IMR-90 (cell line): Measurements from ENCODE around the gene FLACC1. TPM values are rescaled to one million over a fixed set of nuclear protein-coding genes. Genes with fewer than 3 reads are reported as not detected.

Experiments
- ATAC-seq: fragments of 200-7000 bp; cut with Tn5 transposase; 2 replicates; pipeline ENCODE4 v1.9.1; 2020; ENCODE audit warnings: low read depth, mild to moderate bottlenecking, moderate library complexity
- BruUV-seq: library from RNA; stranded (reverse); fragments of 400-500 nt; replicated peaks from 2 replicates; lab custom pipeline; 2021; lab: Mats Ljungman, UMichigan
- CTCF ChIA-PET: fragments of 300-600 bp; formaldehyde crosslinking; extraction: SDS; loops from one replicate; lab custom pipeline; 2021; ENCODE audit warnings: antibody characterized with exemption; lab: Yijun Ruan, JAX
- POLR2A ChIA-PET: fragments of 300-600 bp; sonication (Branson Sonifier 250); formaldehyde crosslinking; loops from one replicate; lab custom pipeline; 2022; ENCODE audit warnings: antibody characterized with exemption; ENCODE audit not compliant: unreplicated experiment; lab: Charles Lee
- DNase-seq: peaks from one replicate; pipeline ENCODE4 v3.0.0; 2013
- H2AFZ ChIP-seq: replicated peaks from 2 replicates; pipeline ENCODE3; 2013; ENCODE audit warnings: low read length, mild to moderate bottlenecking; ENCODE audit not compliant: poor library complexity
- H2AK5ac ChIP-seq: 2 replicates; pipeline ENCODE4 v1.6.1; 2013; ENCODE audit warnings: low read depth, low read length, inconsistent platforms
- H2AK9ac ChIP-seq: replicated peaks from 2 replicates; pipeline ENCODE3; 2013; ENCODE audit warnings: mild to moderate bottlenecking, low read depth, low read length, moderate library complexity; ENCODE audit not compliant: poor library complexity
- H2BK120ac ChIP-seq: 2 replicates; pipeline ENCODE4 v1.6.1; 2013; ENCODE audit warnings: low read depth, low read length, inconsistent platforms
- H2BK15ac ChIP-seq: 3 replicates; pipeline ENCODE4 v1.6.1; 2013; ENCODE audit warnings: low read depth, low read length, inconsistent platforms
- H2BK20ac ChIP-seq: 2 replicates; pipeline ENCODE4 v1.6.1; 2013; ENCODE audit warnings: low read depth, mild to moderate bottlenecking, inconsistent platforms, low read length, moderate library complexity
- H2BK5ac ChIP-seq: 2 replicates; pipeline ENCODE4 v1.6.1; 2013; ENCODE audit warnings: mild to moderate bottlenecking, low read depth, low read length, inconsistent platforms; ENCODE audit not compliant: poor library complexity, severe bottlenecking
- H3K14ac ChIP-seq: replicated peaks from 2 replicates; pipeline ENCODE4 v1.6.1; 2013; ENCODE audit warnings: low read depth, low read length, inconsistent platforms
- H3K18ac ChIP-seq: 2 replicates; pipeline ENCODE4 v1.6.1; 2013; ENCODE audit warnings: low read depth, low read length, control low read depth
- H3K23ac ChIP-seq: 2 replicates; pipeline ENCODE4 v1.6.1; 2013; ENCODE audit warnings: low read depth, low read length, inconsistent platforms
- H3K27ac ChIP-seq: 2 replicates; pipeline ENCODE4 v1.5.1; 2013; ENCODE audit warnings: mild to moderate bottlenecking, control low read depth, low read length; ENCODE audit not compliant: insufficient read depth
- H3K27me3 ChIP-seq: 2 replicates; pipeline ENCODE4 v1.6.1; 2013; ENCODE audit warnings: low read length; ENCODE audit not compliant: control insufficient read depth, insufficient read depth
- H3K36me3 ChIP-seq: 2 replicates; pipeline ENCODE4 v1.6.1; 2013; ENCODE audit warnings: low read length, mixed read lengths; ENCODE audit not compliant: control insufficient read depth, insufficient read depth
- H3K4ac ChIP-seq: 2 replicates; pipeline ENCODE4 v1.6.1; 2013; ENCODE audit warnings: low read depth, low read length, inconsistent platforms
- H3K4me1 ChIP-seq: 2 replicates; pipeline ENCODE4 v1.6.1; 2013; ENCODE audit warnings: low read length, mixed read lengths; ENCODE audit not compliant: control insufficient read depth, insufficient read depth
- H3K4me2 ChIP-seq: 2 replicates; pipeline ENCODE4 v1.6.1; 2013; ENCODE audit warnings: low read depth, mild to moderate bottlenecking, control low read depth, low read length, moderate library complexity
- H3K4me3 ChIP-seq: 2 replicates; pipeline ENCODE4 v1.5.1; 2013; ENCODE audit warnings: low read depth, mild to moderate bottlenecking, control low read depth, low read length, moderate library complexity; ENCODE audit not compliant: insufficient read depth
- H3K56ac ChIP-seq: 2 replicates; pipeline ENCODE4 v1.6.1; 2013; ENCODE audit warnings: low read length, inconsistent platforms; ENCODE audit not compliant: insufficient read depth; ENCODE audit errors: extremely low read depth
- H3K79me1 ChIP-seq, 2 experiments: 2 replicates each; pipeline ENCODE4 v1.6.1; 2013; ENCODE audit warnings: low read length in 2 of 2, inconsistent platforms in 1 of 2, low read depth in 1 of 2
- H3K9ac ChIP-seq: 2 replicates; pipeline ENCODE4 v1.6.1; 2013; ENCODE audit warnings: low read depth, low read length, control low read depth
- H3K9me1 ChIP-seq: 2 replicates; pipeline ENCODE4 v1.6.1; 2013; ENCODE audit warnings: low read length, inconsistent platforms; ENCODE audit not compliant: insufficient read depth
- H3K9me3 ChIP-seq: 2 replicates; pipeline ENCODE4 v1.6.1; 2013; ENCODE audit warnings: low read length; ENCODE audit not compliant: control insufficient read depth, insufficient read depth
- H4K20me1 ChIP-seq: 2 replicates; pipeline ENCODE4 v1.6.1; 2013; ENCODE audit warnings: low read length, inconsistent platforms; ENCODE audit not compliant: insufficient read depth
- H4K5ac ChIP-seq: 2 replicates; pipeline ENCODE4 v1.6.1; 2013; ENCODE audit warnings: mild to moderate bottlenecking, low read depth, low read length, control low read depth
- H4K8ac ChIP-seq, 2 experiments: 2 replicates each; pipeline ENCODE4 v1.6.1; 2013; ENCODE audit warnings: low read depth in 2 of 2, low read length in 2 of 2, control low read depth in 1 of 2, inconsistent platforms in 1 of 2
- H4K91ac ChIP-seq: 2 replicates; pipeline ENCODE4 v1.6.1; 2013; ENCODE audit warnings: low read depth, low read length, inconsistent platforms; ENCODE audit not compliant: insufficient read depth
- BHLHE40 ChIP-seq: fragments of 150-350 bp; IDR thresholded peaks from 2 replicates; pipeline ENCODE4 v1.6.1; 2016; ENCODE audit warnings: mild to moderate bottlenecking, low read depth, low read length
- CHD1 ChIP-seq: IDR thresholded peaks from 2 replicates; pipeline ENCODE4 v1.6.1; 2012; ENCODE audit warnings: low read depth, low read length, improper control_type of control experiment
- CTCF ChIP-seq: conservative IDR thresholded peaks from 2 replicates; pipeline ENCODE4 v1.5.1; 2012; ENCODE audit warnings: mild to moderate bottlenecking, low read depth, low read length, improper control_type of control experiment
- ELK1 ChIP-seq: fragments of 150-350 bp; IDR thresholded peaks from 2 replicates; pipeline ENCODE4 v1.6.1; 2016; ENCODE audit warnings: low read depth, mild to moderate bottlenecking, low read length, moderate library complexity, borderline replicate concordance
- FOS ChIP-seq: fragments of 150-350 bp; IDR thresholded peaks from 2 replicates; pipeline ENCODE4 v1.6.1; 2016; ENCODE audit warnings: low read depth, low read length
- MAFK ChIP-seq: IDR thresholded peaks from 2 replicates; pipeline ENCODE4 v1.6.1; 2012; ENCODE audit warnings: low read depth, low read length, improper control_type of control experiment
- MAZ ChIP-seq: IDR thresholded peaks from 2 replicates; pipeline ENCODE4 v1.6.1; 2012; ENCODE audit warnings: low read depth, mild to moderate bottlenecking, low read length, improper control_type of control experiment, moderate library complexity, borderline replicate concordance
- MXI1 ChIP-seq: IDR thresholded peaks from 2 replicates; pipeline ENCODE4 v1.6.1; 2012; ENCODE audit warnings: low read depth, mild to moderate bottlenecking, low read length, moderate library complexity, borderline replicate concordance
- POLR2A ChIP-seq: IDR thresholded peaks from 2 replicates; pipeline ENCODE4 v1.6.1; 2012; ENCODE audit warnings: mild to moderate bottlenecking, low read depth, low read length
- RAD21 ChIP-seq: IDR thresholded peaks from 2 replicates; pipeline ENCODE4 v1.6.1; 2012; ENCODE audit warnings: low read length, improper control_type of control experiment
- SMC3 ChIP-seq: fragments of 150-350 bp; IDR thresholded peaks from 2 replicates; pipeline ENCODE4 v1.6.1; 2016; ENCODE audit warnings: low read depth, mild to moderate bottlenecking, antibody characterized with exemption, low read length, moderate library complexity
- WGBS, 2 experiments: methylation state at CpG; one replicate each; pipeline versions ENCODE4 v1.1.5 to v1.1.7; 2013; ENCODE audit warnings: missing lambda C conversion rate in 2 of 2; ENCODE audit not compliant: insufficient read length in 1 of 2; ENCODE audit errors: extremely low coverage in 2 of 2; 5-methylcytosine and 5-hydroxymethylcytosine counted together
- dilution Hi-C: fragments of 300-500 bp; cut with HindIII; formaldehyde crosslinking; loops from one replicate; pipeline ENCODE4 v1.14.3; 2018; ENCODE audit warnings: low sequenced_read_pairs; ENCODE audit not compliant: unreplicated experiment
- in situ Hi-C: fragments of 300-500 bp; cut with MboI; formaldehyde crosslinking; loops from 3 replicates; pipeline ENCODE4 v1.14.3; 2019; ENCODE audit warnings: low sequenced_read_pairs, inconsistent platforms, mixed read lengths
- intact Hi-C: fragments of 100-400 bp; cut with micrococcal nuclease; formaldehyde crosslinking; loops from 2 replicates; pipeline ENCODE4 v1.10.0; 2022
- polyA plus RNA-seq, 3 experiments: library from polyadenylated mRNA; depleted of rRNA; stranded (reverse); fragments of >200 nt; gene quantifications; 2 replicates each; pipeline ENCODE4 v1.2.3, GENCODE V29; 2012; ENCODE audit warnings: low replicate concordance in 1 of 3
- total RNA-seq: library from RNA; depleted of rRNA; stranded (reverse); fragments of >200 nt; gene quantifications from 2 replicates; pipeline ENCODE4 v1.2.3, GENCODE V29; 2012
- TF ChIP-seq, protein P1 (sequence below): fragments of 150-350 bp; IDR thresholded peaks from 2 replicates; pipeline ENCODE4 v1.6.1; 2017; ENCODE audit warnings: mild to moderate bottlenecking, antibody characterized with exemption, low read length, low read depth

The FLACC1 gene
- total and polyA plus RNA-seq, 2 of the 4 experiments (the other 2 are of a cell fraction): 0.32 to 0.54 TPM

- no peak for DNase-seq
Measured at GRCh38 chr2:201349601-201350000, 7.5 kb downstream of the FLACC1 start.

More at GRCh38 chr2:201349601-201350000, 7.5 kb downstream of the FLACC1 start:
- H2AFZ ChIP-seq: no peak overlapping the region
- H3K18ac ChIP-seq: no peak overlapping the region
- ChIA-PET CTCF (no interaction called here), POLR2A (no interaction called here)
- H3K27ac ChIP-seq: no peak overlapping the region
- no peak overlapping the region for H3K56ac ChIP-seq
- H3K23ac ChIP-seq: no peak overlapping the region
- no peak overlapping the region for H2AK9ac ChIP-seq
- H4K8ac ChIP-seq: no peak overlapping the region
- no peaks in the 10 kb centered on the region for H4K20me1 ChIP-seq
- H3K9me3 ChIP-seq: no peaks in the 10 kb centered on the region
- in situ Hi-C loops (no loop called here), intact Hi-C loops (no loop called here), dilution Hi-C loops (no loop called here)
- H3K36me3 ChIP-seq: no peaks in the 10 kb centered on the region
- H4K5ac ChIP-seq: no peak overlapping the region
- H3K4me2 ChIP-seq: no peak overlapping the region
- H3K4me1 ChIP-seq: peaks cover 8% of the 10 kb centered on the region
- no peak overlapping the region for H2BK15ac ChIP-seq
- H2BK5ac ChIP-seq: no peak overlapping the region
- no peak overlapping the region for H2BK120ac ChIP-seq
- no peaks in the 10 kb centered on the region for H3K79me1 ChIP-seq
- H3K4ac ChIP-seq: no peak overlapping the region
- WGBS, 2 experiments: no CpG with 5 or more reads among the region's 4 CpGs
- no peaks in the 10 kb centered on the region for H3K27me3 ChIP-seq
- 0 out of 2 replicates have a peak, but pooled peaks cover 2% of the 10 kb centered on the region for H3K9me1 ChIP-seq
- no peak overlapping the region for H3K9ac ChIP-seq
- no peak for TF ChIP-seq RAD21
- no peak for TF ChIP-seq BHLHE40
- TF ChIP-seq MAZ: no peak
- TF ChIP-seq MAFK: no peak
- no peak for TF ChIP-seq SMC3
- TF ChIP-seq CHD1: no peak
- no peak for TF ChIP-seq MXI1
- no peak for TF ChIP-seq POLR2A
- TF ChIP-seq CTCF: no peak
- no peak for TF ChIP-seq ELK1
- TF ChIP-seq, protein P1, sequence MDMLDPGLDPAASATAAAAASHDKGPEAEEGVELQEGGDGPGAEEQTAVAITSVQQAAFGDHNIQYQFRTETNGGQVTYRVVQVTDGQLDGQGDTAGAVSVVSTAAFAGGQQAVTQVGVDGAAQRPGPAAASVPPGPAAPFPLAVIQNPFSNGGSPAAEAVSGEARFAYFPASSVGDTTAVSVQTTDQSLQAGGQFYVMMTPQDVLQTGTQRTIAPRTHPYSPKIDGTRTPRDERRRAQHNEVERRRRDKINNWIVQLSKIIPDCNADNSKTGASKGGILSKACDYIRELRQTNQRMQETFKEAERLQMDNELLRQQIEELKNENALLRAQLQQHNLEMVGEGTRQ: no peak
- TF ChIP-seq FOS: no peak
- no peak overlapping the region for H3K4me3 ChIP-seq
- BruUV-seq: no TSS peak
- H4K91ac ChIP-seq: no peak overlapping the region
- H2BK20ac ChIP-seq: no peak overlapping the region
- H3K14ac ChIP-seq: no peak overlapping the region
- no peak for ATAC-seq
- H2AK5ac ChIP-seq: no peak overlapping the region
